ENCODE results near the gene PPM1B.

The PPM1B gene

GRCh38 chr2:44188696-44189095, 20.0 kb downstream of the PPM1B start:
- no peaks in the 10 kb centered on the region for H3K36me3 ChIP-seq (ENCODE audit: control insufficient read depth, insufficient read depth, low read length)
- no peak overlapping the region for H2AFZ ChIP-seq
- no peak overlapping the region for H3K4me2 ChIP-seq (ENCODE audit: low read length)
- TF ChIP-seq CTCF (IDR thresholded peaks at IDR 0.05) = no peak
- peaks cover 8% of the 10 kb centered on the region for H3K4me1 ChIP-seq
- no peaks in the 10 kb centered on the region for H3K27me3 ChIP-seq (ENCODE audit: control insufficient read depth, insufficient read depth, low read length)
- H3K9me3 ChIP-seq (ENCODE audit: control insufficient read depth, low read length) = no peaks in the 10 kb centered on the region
- no peak overlapping the region for H3K4me3 ChIP-seq (ENCODE audit: low read depth, low read length)
- no peak overlapping the region for H3K9ac ChIP-seq
- peaks cover 53% of the 10 kb centered on the region for H3K79me2 ChIP-seq
- no peak overlapping the region for H3K27ac ChIP-seq

GRCh38 chr2:44189104-44189503, 20.4 kb downstream of the PPM1B start:
- Histone ChIP-seq H3K27me3 (ENCODE audit: control insufficient read depth, insufficient read depth, low read length) (no peaks in the 10 kb centered on the region), H3K4me3 (ENCODE audit: low read depth, low read length) (no peak overlapping the region), H3K4me2 (ENCODE audit: low read length) (no peak overlapping the region), H3K27ac (no peak overlapping the region), H3K4me1 (peaks cover 8% of the 10 kb centered on the region), H3K9ac (no peak overlapping the region), H3K9me3 (ENCODE audit: control insufficient read depth, low read length) (no peaks in the 10 kb centered on the region), H3K79me2 (peaks cover 53% of the 10 kb centered on the region), H2AFZ (no peak overlapping the region), H3K36me3 (ENCODE audit: control insufficient read depth, insufficient read depth, low read length) (no peaks in the 10 kb centered on the region)
- no peak for TF ChIP-seq CTCF (IDR thresholded peaks at IDR 0.05)

- no peak overlapping the region for H2AFZ ChIP-seq
- no peak overlapping the region for H3K9ac ChIP-seq
- H3K79me2 ChIP-seq = peaks cover 56% of the 10 kb centered on the region
- no peaks in the 10 kb centered on the region for H3K9me3 ChIP-seq (ENCODE audit: control insufficient read depth, low read length)
- no peaks in the 10 kb centered on the region for H3K27me3 ChIP-seq (ENCODE audit: control insufficient read depth, insufficient read depth, low read length)
- H3K36me3 ChIP-seq (ENCODE audit: control insufficient read depth, insufficient read depth, low read length) = no peaks in the 10 kb centered on the region
- H3K4me3 ChIP-seq (ENCODE audit: low read depth, low read length) = no peak overlapping the region
- H3K4me2 ChIP-seq (ENCODE audit: low read length) = no peak overlapping the region
- H3K4me1 ChIP-seq = no peaks in the 10 kb centered on the region
- no peak overlapping the region for H3K27ac ChIP-seq
- TF ChIP-seq CTCF (IDR thresholded peaks at IDR 0.05) = no peak
These were observed 21.9 kb downstream of the PPM1B start for GRCh38 chr2:44190526-44190925.

GRCh38 chr2:44191739-44192138, 23.1 kb downstream of the PPM1B start:
- no peak overlapping the region for H2AFZ ChIP-seq
- H3K9ac ChIP-seq = no peak overlapping the region
- H3K4me1 ChIP-seq = no peaks in the 10 kb centered on the region
- H3K27ac ChIP-seq = no peak overlapping the region
- H3K36me3 ChIP-seq (ENCODE audit: control insufficient read depth, insufficient read depth, low read length) = no peaks in the 10 kb centered on the region
- peaks cover 54% of the 10 kb centered on the region for H3K79me2 ChIP-seq
- no peaks in the 10 kb centered on the region for H3K27me3 ChIP-seq (ENCODE audit: control insufficient read depth, insufficient read depth, low read length)
- H3K4me2 ChIP-seq (ENCODE audit: low read length) = no peak overlapping the region
- H3K9me3 ChIP-seq (ENCODE audit: control insufficient read depth, low read length) = no peaks in the 10 kb centered on the region
- TF ChIP-seq CTCF (IDR thresholded peaks at IDR 0.05) = no peak
- H3K4me3 ChIP-seq (ENCODE audit: low read depth, low read length) = no peak overlapping the region

GRCh38 chr2:44192646-44193045, 24.0 kb downstream of the PPM1B start:
- Histone ChIP-seq H2AFZ (no peak overlapping the region), H3K4me1 (no peaks in the 10 kb centered on the region), H3K9ac (no peak overlapping the region), H3K9me3 (ENCODE audit: control insufficient read depth, low read length) (no peaks in the 10 kb centered on the region), H3K4me3 (ENCODE audit: low read depth, low read length) (no peak overlapping the region), H3K4me2 (ENCODE audit: low read length) (no peak overlapping the region), H3K27ac (no peak overlapping the region), H3K27me3 (ENCODE audit: control insufficient read depth, insufficient read depth, low read length) (no peaks in the 10 kb centered on the region), H3K36me3 (ENCODE audit: control insufficient read depth, insufficient read depth, low read length) (no peaks in the 10 kb centered on the region), H3K79me2 (peaks cover 50% of the 10 kb centered on the region)
- no peak for TF ChIP-seq CTCF (IDR thresholded peaks at IDR 0.05)

All from parathyroid adenoma (tissue), 2 donors.